ENCODE results near the gene PAK6. TPM values are rescaled to one million over a fixed set of nuclear protein-coding genes. Genes with fewer than 3 reads are reported as not detected.

The PAK6 gene
- total RNA-seq, 2 donors from 2014 or later = 7.7 to 9.1 TPM

DNA sequence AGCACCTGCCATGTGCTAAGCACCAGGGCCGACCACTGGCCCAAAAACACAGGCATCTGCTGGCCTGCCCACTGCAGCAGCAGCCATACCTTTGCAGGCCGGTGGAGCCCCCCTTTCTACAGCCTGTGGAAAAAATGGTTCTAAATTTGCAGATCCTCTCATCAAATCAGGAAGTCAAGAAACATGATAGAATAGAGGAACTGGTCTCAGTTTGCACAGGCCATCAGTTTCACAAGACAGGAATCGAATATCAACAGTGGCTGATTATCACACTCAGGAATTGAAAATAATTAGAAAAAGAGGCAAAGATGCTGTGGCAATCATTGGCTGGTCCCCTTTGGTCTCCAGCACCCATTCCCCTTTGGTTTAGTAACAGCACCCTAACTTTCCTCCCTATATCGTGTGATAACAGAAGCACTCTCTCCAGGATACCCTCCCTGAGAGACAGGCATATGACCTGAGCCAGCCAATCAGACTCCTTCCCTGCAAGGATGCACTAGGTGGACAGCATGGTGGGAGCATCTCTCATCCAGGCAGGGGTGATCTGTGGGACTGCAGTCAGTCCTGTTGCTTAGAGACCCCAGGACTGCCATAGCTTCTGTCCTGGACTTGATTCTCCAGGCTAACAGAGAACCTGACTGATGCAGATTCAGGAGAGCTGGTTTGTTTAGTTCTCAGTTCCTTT, 3.5 kb upstream of the PAK6 start:
- 89 to 95% methylated on average over 2 to 4 of the region's 4 CpGs for WGBS, 2 experiments (ENCODE audit: insufficient coverage in 1 of 2, insufficient read length in 1 of 2)
- H3K36me3 ChIP-seq (ENCODE audit: control insufficient read depth, insufficient read depth, low read length) = peaks cover 11% of the 10 kb centered on the region
- H3K27ac ChIP-seq (ENCODE audit: low read depth, low read length) = no peak overlapping the region
- Mint-ChIP-seq H3K9me3 (no peaks in the 10 kb centered on the region), H3K4me3 (no peak overlapping the region), H3K36me3 (ENCODE audit: low read depth) (no peaks in the 10 kb centered on the region), H3K4me1 (peaks cover 17% of the 10 kb centered on the region), H3K27me3 (ENCODE audit: insufficient read depth) (peaks cover 26% of the 10 kb centered on the region), H3K27ac (no peak overlapping the region)
- H3K9me3 ChIP-seq (ENCODE audit: control insufficient read depth, low read length) = no peaks in the 10 kb centered on the region
- no peak overlapping the region for H3K9ac ChIP-seq (ENCODE audit: extremely low read depth, low read length, poor library complexity, severe bottlenecking)
- peaks cover 16% of the 10 kb centered on the region for H3K27me3 ChIP-seq (ENCODE audit: control insufficient read depth, insufficient read depth, low read length, poor library complexity, severe bottlenecking)
- no peak overlapping the region for H3K4me3 ChIP-seq (ENCODE audit: low read length)
- peak; percentile 65 for DNase-seq
- peaks cover 3% of the 10 kb centered on the region for H3K4me1 ChIP-seq (ENCODE audit: control insufficient read depth, insufficient read depth, low read length)
- no peak for TF ChIP-seq CTCF (conservative IDR thresholded peaks at IDR 0.05)

DNA sequence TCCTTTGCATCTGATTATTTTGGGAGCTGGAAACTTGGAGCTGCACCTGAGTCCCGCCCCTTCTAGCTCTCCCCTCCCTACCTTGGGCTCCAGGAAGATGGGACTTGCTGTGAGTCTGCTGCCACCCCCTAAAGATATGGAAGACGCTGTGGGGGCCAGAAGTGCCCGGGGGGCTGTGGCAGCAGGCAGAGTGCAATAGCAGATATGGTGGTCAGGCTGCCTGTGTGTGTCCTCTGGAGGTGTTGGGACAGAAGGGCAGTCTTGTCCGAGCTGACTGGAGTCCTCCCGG, 485 bp downstream of the PAK6 start:
- peaks cover 17% of the 10 kb centered on the region for H3K4me1 Mint-ChIP-seq
- no peak for DNase-seq
- no peak for TF ChIP-seq CTCF (conservative IDR thresholded peaks at IDR 0.05)
- H3K27me3 Mint-ChIP-seq (ENCODE audit: insufficient read depth) = peaks cover 29% of the 10 kb centered on the region
- peak overlapping the region; percentile 19 for H3K27ac Mint-ChIP-seq
- Histone ChIP-seq H3K27me3 (ENCODE audit: control insufficient read depth, insufficient read depth, low read length, poor library complexity, severe bottlenecking) (peaks cover 16% of the 10 kb centered on the region), H3K4me1 (ENCODE audit: control insufficient read depth, insufficient read depth, low read length) (peaks cover 3% of the 10 kb centered on the region), H3K36me3 (ENCODE audit: control insufficient read depth, insufficient read depth, low read length) (no peaks in the 10 kb centered on the region), H3K4me3 (ENCODE audit: low read length) (peak overlapping the region; percentile 69), H3K9me3 (ENCODE audit: control insufficient read depth, low read length) (no peaks in the 10 kb centered on the region), H3K9ac (ENCODE audit: extremely low read depth, low read length, poor library complexity, severe bottlenecking) (no peak overlapping the region), H3K27ac (ENCODE audit: low read depth, low read length) (no peak overlapping the region)
- peak overlapping the region; percentile 39 for H3K4me3 Mint-ChIP-seq
- H3K9me3 Mint-ChIP-seq = no peaks in the 10 kb centered on the region
- no peaks in the 10 kb centered on the region for H3K36me3 Mint-ChIP-seq (ENCODE audit: low read depth)
- 45% methylated on average over 5 of the region's 5 CpGs; no CpG with 5 or more reads in 1 of the 2 experiments for WGBS, 2 experiments (ENCODE audit: insufficient coverage in 1 of 2, insufficient read length in 1 of 2)

GRCh38 chr15:40239693-40240618, 1.1 kb downstream of the PAK6 start:
- no peak for TF ChIP-seq CTCF (conservative IDR thresholded peaks at IDR 0.05)
- DNase-seq = peak; percentile 47
- WGBS, 2 experiments (ENCODE audit: insufficient coverage in 1 of 2, insufficient read length in 1 of 2) = 89 to 90% methylated on average over 10 to 19 of the region's 19 CpGs
- H3K4me3 ChIP-seq (ENCODE audit: low read length) = no peak overlapping the region
- Mint-ChIP-seq H3K36me3 (ENCODE audit: low read depth) (no peaks in the 10 kb centered on the region), H3K27me3 (ENCODE audit: insufficient read depth) (peaks cover 29% of the 10 kb centered on the region), H3K4me1 (peaks cover 11% of the 10 kb centered on the region), H3K9me3 (no peaks in the 10 kb centered on the region), H3K27ac (peak overlapping the region; percentile 19), H3K4me3 (peak overlapping the region; percentile 39)
- no peaks in the 10 kb centered on the region for H3K36me3 ChIP-seq (ENCODE audit: control insufficient read depth, insufficient read depth, low read length)
- H3K27ac ChIP-seq (ENCODE audit: low read depth, low read length) = no peak overlapping the region
- peaks cover 16% of the 10 kb centered on the region for H3K27me3 ChIP-seq (ENCODE audit: control insufficient read depth, insufficient read depth, low read length, poor library complexity, severe bottlenecking)
- no peaks in the 10 kb centered on the region for H3K9me3 ChIP-seq (ENCODE audit: control insufficient read depth, low read length)
- H3K9ac ChIP-seq (ENCODE audit: extremely low read depth, low read length, poor library complexity, severe bottlenecking) = no peak overlapping the region
- H3K4me1 ChIP-seq (ENCODE audit: control insufficient read depth, insufficient read depth, low read length) = peaks cover 3% of the 10 kb centered on the region
